Measurements from ENCODE around the gene PLOD2. TPM values are rescaled to one million over a fixed set of nuclear protein-coding genes. Genes with fewer than 3 reads are reported as not detected.

The PLOD2 gene
- total RNA-seq, 2 experiments from 2014 or later = 0.38 to 0.65 TPM

GRCh38 chr3:146050691-146051090, 110.3 kb downstream of the PLOD2 start:
- POLR2A ChIA-PET = no interaction called here
- no peak for DNase-seq
- CTCF ChIA-PET = no interaction called here

GRCh38 chr3:146047485-146047884, 113.5 kb downstream of the PLOD2 start:
- no peaks in the 10 kb centered on the region for H3K36me3 Mint-ChIP-seq
- CTCF ChIA-PET = no interaction called here
- POLR2A ChIA-PET = no interaction called here
- no peaks in the 10 kb centered on the region for H3K4me1 Mint-ChIP-seq (ENCODE audit: low read depth)
- H3K27ac Mint-ChIP-seq = no peak overlapping the region
- peaks cover 2% of the 10 kb centered on the region for H3K27me3 Mint-ChIP-seq
- H3K9me3 Mint-ChIP-seq = peaks cover 3% of the 10 kb centered on the region
- intact Hi-C loops (cut with micrococcal nuclease) = no loop called here
- H3K4me3 Mint-ChIP-seq = no peak overlapping the region
- DNase-seq = no peak

More at GRCh38 chr3:146050691-146051090, 110.3 kb downstream of the PLOD2 start:
- Mint-ChIP-seq H3K4me3 (no peak overlapping the region), H3K36me3 (no peaks in the 10 kb centered on the region), H3K4me1 (ENCODE audit: low read depth) (no peaks in the 10 kb centered on the region), H3K27me3 (peaks cover 3% of the 10 kb centered on the region), H3K9me3 (no peaks in the 10 kb centered on the region), H3K27ac (no peak overlapping the region)
- intact Hi-C loops (cut with micrococcal nuclease) = no loop called here

DNA sequence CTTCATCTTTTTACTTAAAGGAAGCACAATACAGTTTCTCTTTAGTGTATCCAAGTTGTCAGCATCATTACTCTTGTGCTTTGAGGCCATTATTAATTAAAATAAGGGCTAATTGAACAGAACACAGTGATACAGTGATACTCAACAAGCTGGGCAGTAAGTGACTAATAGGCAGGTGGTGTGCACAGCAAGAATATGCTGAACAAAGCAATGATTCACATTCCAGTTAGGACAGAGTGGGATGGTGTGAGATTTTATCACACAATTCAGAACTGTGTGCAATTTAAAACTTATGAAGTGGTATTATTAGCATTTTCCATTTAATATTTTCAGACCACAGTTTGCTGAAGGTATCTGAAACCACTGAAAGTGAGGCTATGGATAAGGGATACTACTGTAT, 116.9 kb downstream of the PLOD2 start:
- ChIA-PET CTCF (no interaction called here), POLR2A (no interaction called here)
- H3K4me3 Mint-ChIP-seq = no peak overlapping the region
- H3K27me3 Mint-ChIP-seq = no peaks in the 10 kb centered on the region
- intact Hi-C loops (cut with micrococcal nuclease) = no loop called here
- H3K4me1 Mint-ChIP-seq (ENCODE audit: low read depth) = no peaks in the 10 kb centered on the region
- H3K36me3 Mint-ChIP-seq = no peaks in the 10 kb centered on the region
- no peak overlapping the region for H3K27ac Mint-ChIP-seq
- DNase-seq = no peak
- H3K9me3 Mint-ChIP-seq = peaks cover 3% of the 10 kb centered on the region

DNA sequence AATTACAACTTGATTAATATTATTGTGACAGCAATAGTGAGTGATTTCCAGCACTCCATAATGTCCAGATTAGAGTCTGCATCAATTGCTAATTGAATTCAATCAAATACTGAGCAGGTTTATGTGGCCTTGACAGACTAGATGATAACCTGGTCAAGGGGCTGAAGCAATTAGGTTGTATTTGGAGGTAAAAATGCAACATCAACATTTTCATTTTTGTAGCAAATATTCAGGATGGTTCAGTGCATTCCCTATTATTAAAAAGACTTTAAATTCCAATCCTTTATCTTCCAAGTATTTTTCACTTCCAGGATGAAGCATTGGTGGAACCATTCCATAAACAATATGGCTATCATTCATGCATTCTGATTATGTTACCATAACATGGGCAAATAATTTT, 120.4 kb downstream of the PLOD2 start:
- ChIA-PET CTCF (no interaction called here), POLR2A (no interaction called here)
- H3K4me1 Mint-ChIP-seq (ENCODE audit: low read depth) = no peaks in the 10 kb centered on the region

GRCh38 chr3:146037697-146038096, 123.3 kb downstream of the PLOD2 start:
- ChIA-PET CTCF (no interaction called here), POLR2A (no interaction called here)
- no peak for DNase-seq
- no peaks in the 10 kb centered on the region for H3K36me3 Mint-ChIP-seq
- H3K4me1 Mint-ChIP-seq (ENCODE audit: low read depth) = no peaks in the 10 kb centered on the region
- intact Hi-C loops (cut with micrococcal nuclease) = no loop called here
- no peak overlapping the region for H3K27ac Mint-ChIP-seq
- no peak overlapping the region for H3K4me3 Mint-ChIP-seq
- H3K9me3 Mint-ChIP-seq = no peaks in the 10 kb centered on the region
- H3K27me3 Mint-ChIP-seq = no peaks in the 10 kb centered on the region

More for the DNA sequence above, 120.4 kb downstream of the PLOD2 start:
- Mint-ChIP-seq H3K36me3 (no peaks in the 10 kb centered on the region), H3K4me3 (no peak overlapping the region), H3K27ac (no peak overlapping the region), H3K9me3 (peaks cover 3% of the 10 kb centered on the region), H3K27me3 (no peaks in the 10 kb centered on the region)
- intact Hi-C loops (cut with micrococcal nuclease) = no loop called here
- no peak for DNase-seq

- POLR2A ChIA-PET = no interaction called here
- Mint-ChIP-seq H3K27me3 (no peaks in the 10 kb centered on the region), H3K9me3 (no peaks in the 10 kb centered on the region), H3K27ac (no peak overlapping the region), H3K36me3 (no peaks in the 10 kb centered on the region), H3K4me3 (no peak overlapping the region), H3K4me1 (ENCODE audit: low read depth) (no peaks in the 10 kb centered on the region)
- DNase-seq = no peak
- intact Hi-C loops (cut with micrococcal nuclease) = no loop called here
- CTCF ChIA-PET = no interaction called here
Measured at GRCh38 chr3:146036281-146036680, 124.7 kb downstream of the PLOD2 start.

DNA sequence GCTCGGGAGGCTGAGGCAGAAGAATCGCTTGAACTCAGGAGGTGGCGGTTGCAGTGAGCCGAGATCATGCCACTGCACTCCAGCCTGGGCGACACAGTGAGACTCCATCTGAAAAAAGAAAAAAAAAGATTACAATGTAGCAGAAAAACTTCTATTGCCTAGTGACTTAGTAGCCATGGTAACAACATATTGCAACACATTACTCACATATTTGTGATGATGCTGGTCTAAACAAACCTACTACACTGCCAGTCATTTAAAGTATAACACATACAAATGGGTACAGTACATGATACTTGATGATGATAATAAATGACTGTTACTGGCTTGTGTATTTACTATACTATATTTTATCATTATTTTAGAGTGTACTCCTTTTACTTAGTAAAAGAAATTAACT, 125.6 kb downstream of the PLOD2 start:
- H3K4me3 Mint-ChIP-seq = no peak overlapping the region
- intact Hi-C loops (cut with micrococcal nuclease) = no loop called here
- peaks cover 4% of the 10 kb centered on the region for H3K9me3 Mint-ChIP-seq
- no peaks in the 10 kb centered on the region for H3K4me1 Mint-ChIP-seq (ENCODE audit: low read depth)
- ChIA-PET POLR2A (no interaction called here), CTCF (no interaction called here)
- DNase-seq = no peak
- no peak overlapping the region for H3K27ac Mint-ChIP-seq
- no peaks in the 10 kb centered on the region for H3K27me3 Mint-ChIP-seq
- no peaks in the 10 kb centered on the region for H3K36me3 Mint-ChIP-seq

DNA sequence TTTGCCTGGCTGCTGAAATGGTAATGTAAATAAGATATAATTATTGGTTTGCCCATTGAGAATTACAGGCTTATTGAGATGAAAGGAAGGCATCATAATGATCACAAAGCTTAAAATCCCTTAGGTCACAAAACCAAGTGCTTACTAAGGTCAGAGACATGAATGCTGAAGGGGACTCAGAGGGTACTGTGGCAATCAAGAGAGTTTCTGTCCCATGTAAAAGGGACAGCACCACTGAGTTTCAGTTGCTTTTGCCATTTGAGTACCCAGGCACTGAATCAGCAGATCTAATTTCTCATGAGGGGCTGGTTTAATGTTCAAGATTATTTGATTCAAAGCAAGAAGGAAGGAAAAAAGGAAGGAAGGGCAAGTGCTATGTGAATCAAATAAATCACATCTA, 127.0 kb downstream of the PLOD2 start:
- no peaks in the 10 kb centered on the region for H3K36me3 Mint-ChIP-seq
- H3K9me3 Mint-ChIP-seq = peaks cover 6% of the 10 kb centered on the region
- H3K27me3 Mint-ChIP-seq = no peaks in the 10 kb centered on the region
- intact Hi-C loops (cut with micrococcal nuclease) = no loop called here
- no peak for DNase-seq
- H3K27ac Mint-ChIP-seq = no peak overlapping the region
- CTCF ChIA-PET = interaction anchor here (1.1 kb wide), 1 partner anchor 607 kb away, joined by 3 read pairs; no protein-coding TSS in a partner anchor
- POLR2A ChIA-PET = no interaction called here
- H3K4me1 Mint-ChIP-seq (ENCODE audit: low read depth) = no peaks in the 10 kb centered on the region
- H3K4me3 Mint-ChIP-seq = no peak overlapping the region

DNA sequence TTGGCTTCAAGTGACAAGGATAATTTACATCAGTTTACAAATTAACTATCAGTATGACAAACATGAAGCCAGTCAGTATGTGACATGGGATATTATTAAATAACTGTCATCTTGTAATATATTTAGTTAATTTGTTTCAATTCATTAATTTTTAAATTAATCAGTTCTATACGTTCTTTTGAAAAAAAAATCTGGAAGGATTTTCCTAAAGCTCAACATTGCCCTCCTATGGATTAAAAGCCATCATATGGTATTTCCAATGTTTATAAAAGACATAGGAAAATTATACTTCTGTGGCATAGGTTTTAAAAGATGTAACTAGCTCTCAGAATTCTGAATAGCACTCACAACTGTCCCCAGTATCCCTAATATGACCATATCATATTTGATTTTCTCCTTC, 134.4 kb downstream of the PLOD2 start:
- Mint-ChIP-seq H3K9me3 (peaks cover 6% of the 10 kb centered on the region), H3K36me3 (no peaks in the 10 kb centered on the region), H3K4me3 (no peak overlapping the region), H3K27ac (no peak overlapping the region), H3K27me3 (no peaks in the 10 kb centered on the region), H3K4me1 (ENCODE audit: low read depth) (no peaks in the 10 kb centered on the region)
- no peak for DNase-seq
- intact Hi-C loops (cut with micrococcal nuclease) = no loop called here
- POLR2A ChIA-PET = no interaction called here
- CTCF ChIA-PET = interaction anchor here (1.4 kb wide), 1 partner anchor 39 kb away, joined by 4 read pairs; no protein-coding TSS in a partner anchor

- no peaks in the 10 kb centered on the region for H3K27me3 Mint-ChIP-seq
- no peaks in the 10 kb centered on the region for H3K9me3 Mint-ChIP-seq
- DNase-seq = no peak
- ChIA-PET CTCF (no interaction called here), POLR2A (no interaction called here)
- H3K4me1 Mint-ChIP-seq (ENCODE audit: low read depth) = no peaks in the 10 kb centered on the region
- no peaks in the 10 kb centered on the region for H3K36me3 Mint-ChIP-seq
- H3K27ac Mint-ChIP-seq = no peak overlapping the region
- intact Hi-C loops (cut with micrococcal nuclease) = no loop called here
- H3K4me3 Mint-ChIP-seq = no peak overlapping the region
Measured at GRCh38 chr3:146024260-146024659, 136.7 kb downstream of the PLOD2 start.

- Mint-ChIP-seq H3K27ac (no peak overlapping the region), H3K36me3 (no peaks in the 10 kb centered on the region), H3K4me3 (no peak overlapping the region), H3K9me3 (no peaks in the 10 kb centered on the region), H3K4me1 (ENCODE audit: low read depth) (no peaks in the 10 kb centered on the region), H3K27me3 (no peaks in the 10 kb centered on the region)
- no peak for DNase-seq
- CTCF ChIA-PET = no interaction called here
- POLR2A ChIA-PET = no interaction called here
- intact Hi-C loops (cut with micrococcal nuclease) = no loop called here
Measured at GRCh38 chr3:146020969-146021368, 140.0 kb downstream of the PLOD2 start.

DNA sequence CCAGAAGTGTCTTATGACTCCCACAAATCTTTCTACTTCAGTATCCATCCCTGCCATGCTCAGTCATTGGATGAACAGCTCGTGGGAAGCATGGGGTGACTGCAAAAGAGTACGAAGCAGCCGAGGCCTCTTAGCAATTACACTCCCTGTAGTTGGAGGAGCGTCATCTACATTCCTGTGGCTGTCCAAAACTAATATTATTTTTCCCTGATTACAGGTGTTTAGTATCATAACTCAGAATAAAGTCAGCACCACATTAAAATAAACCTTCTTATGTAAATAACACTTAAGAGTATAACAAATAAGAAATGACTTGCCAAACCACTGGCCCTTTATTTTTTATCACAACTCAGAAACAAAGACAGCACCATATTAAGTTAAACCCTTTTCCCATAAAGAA, 141.5 kb downstream of the PLOD2 start:
- intact Hi-C loops (cut with micrococcal nuclease) = no loop called here
- H3K36me3 Mint-ChIP-seq = no peaks in the 10 kb centered on the region
- H3K4me3 Mint-ChIP-seq = no peak overlapping the region
- no peak overlapping the region for H3K27ac Mint-ChIP-seq
- CTCF ChIA-PET = no interaction called here
- POLR2A ChIA-PET = no interaction called here
- DNase-seq = no peak
- no peaks in the 10 kb centered on the region for H3K27me3 Mint-ChIP-seq
- no peaks in the 10 kb centered on the region for H3K9me3 Mint-ChIP-seq
- H3K4me1 Mint-ChIP-seq (ENCODE audit: low read depth) = no peaks in the 10 kb centered on the region
